ENCODE results near the gene PSMC2.

- no peak for TF ChIP-seq POLR2A (IDR thresholded peaks at IDR 0.05; ENCODE audit: low read depth, low read length)
- TF ChIP-seq POLR2AphosphoS5 (IDR thresholded peaks at IDR 0.05; ENCODE audit: low read depth, low read length), result no peak
Measured at GRCh38 chr7:103307503-103308231, 39.8 kb upstream of the PSMC2 start.

All from GM12891 (cell line).